Measurements from ENCODE around the gene LDAH.

Gene LDAH

GRCh38 chr2:20682167-20682920 lies 140.6 kb downstream of the LDAH start:
- DNase-seq (ENCODE audit: low spot score), result no peak

GRCh38 chr2:20680744-20681375 lies 142.0 kb downstream of the LDAH start:
- no peak for DNase-seq (ENCODE audit: low spot score)

GRCh38 chr2:20678780-20679179 lies 144.1 kb downstream of the LDAH start:
- DNase-seq (ENCODE audit: low spot score), result no peak

DNA sequence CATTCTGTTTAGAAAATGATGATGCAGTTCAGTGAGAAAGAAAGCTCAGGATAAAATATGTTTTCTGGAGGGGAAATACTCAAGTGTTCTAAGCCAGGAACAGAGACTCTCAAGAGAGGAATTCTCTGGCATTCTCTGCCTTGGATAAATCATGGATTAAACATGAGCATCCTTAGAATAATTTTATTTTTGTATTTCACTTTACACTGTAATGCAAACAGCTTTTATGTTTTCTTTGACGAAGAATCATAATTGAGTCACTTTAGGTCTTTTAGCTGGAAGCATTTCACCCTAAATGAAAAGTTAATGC lies 144.9 kb downstream of the LDAH start:
- no peak for DNase-seq (ENCODE audit: low spot score)

- no peak for DNase-seq (ENCODE audit: low spot score)
These were observed 145.4 kb downstream of the LDAH start for GRCh38 chr2:20677301-20678085.

DNA sequence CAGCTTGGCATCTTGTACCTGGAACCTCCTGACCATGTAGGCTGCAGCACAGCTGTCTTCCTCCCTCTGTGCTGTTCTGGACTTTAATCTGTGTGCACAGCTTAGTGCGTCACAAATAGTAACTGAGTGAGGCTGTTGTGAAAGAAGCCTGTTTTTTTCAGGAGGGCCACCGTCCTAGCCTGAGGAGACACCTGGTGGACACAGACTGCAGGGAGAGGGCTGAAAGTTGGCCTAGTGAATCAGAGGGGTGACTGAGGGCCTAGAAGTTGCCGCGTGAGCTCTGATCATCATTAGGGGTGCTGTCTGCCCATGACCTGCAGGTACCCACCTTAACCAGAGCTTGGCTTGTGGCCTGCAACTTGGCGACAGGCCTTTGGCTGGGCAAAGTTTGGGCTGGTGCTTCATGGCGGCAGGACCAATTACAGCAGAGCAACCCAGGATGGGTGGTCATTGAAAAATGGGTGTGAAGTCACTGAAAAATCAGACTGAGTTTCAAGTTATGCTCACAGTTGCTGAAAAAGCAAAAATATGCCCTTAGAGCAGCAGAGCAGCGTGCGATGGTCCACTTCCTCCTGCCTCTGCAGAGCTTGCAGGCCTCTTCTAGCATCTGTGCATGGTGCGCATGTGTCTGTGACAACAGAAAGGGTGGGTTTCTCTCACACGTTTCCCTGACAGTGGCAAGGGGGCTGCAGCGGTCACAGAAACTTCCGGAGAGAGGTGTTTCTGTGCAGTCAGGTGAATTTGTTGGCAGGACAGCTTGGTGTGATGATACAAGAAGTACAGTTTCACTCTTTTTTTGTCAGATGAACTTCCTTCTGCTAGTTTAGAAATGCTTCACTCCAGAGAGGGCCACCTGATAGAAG lies 146.3 kb downstream of the LDAH start:
- no peak for DNase-seq (ENCODE audit: low spot score)

DNA sequence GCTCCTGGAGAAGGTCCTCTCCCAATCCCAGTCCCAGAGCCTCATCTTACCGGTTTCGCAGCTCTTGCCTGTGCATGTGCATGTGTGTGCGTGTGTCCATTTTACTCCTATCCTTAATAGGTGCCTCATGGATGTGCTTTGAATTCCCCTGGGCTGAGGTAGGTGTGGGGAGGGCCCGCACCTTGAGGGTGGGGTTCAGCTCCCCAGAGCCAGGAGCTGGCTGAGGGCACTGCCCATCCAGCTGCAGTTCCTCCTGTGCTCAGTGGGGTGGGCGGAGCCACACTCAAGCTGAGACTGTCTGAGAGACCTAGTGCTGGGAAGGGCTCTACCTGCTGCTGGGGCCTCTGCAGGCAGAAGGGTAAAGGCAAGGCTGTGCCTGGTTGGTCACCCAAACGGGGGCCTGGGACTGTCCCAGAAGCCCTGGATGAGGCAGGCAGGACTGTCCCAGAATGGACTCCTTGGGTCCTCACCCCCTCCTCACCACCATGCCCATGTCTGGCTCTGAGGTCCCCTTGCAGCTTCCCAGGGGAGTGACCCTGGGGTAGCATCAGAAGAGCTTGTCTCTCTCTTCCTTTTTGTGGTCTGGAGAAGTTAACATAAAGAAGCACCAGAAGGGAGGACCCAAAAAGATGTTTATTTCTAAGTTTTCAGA lies 147.1 kb downstream of the LDAH start:
- peak; percentile 31 for DNase-seq (ENCODE audit: low spot score)

DNA sequence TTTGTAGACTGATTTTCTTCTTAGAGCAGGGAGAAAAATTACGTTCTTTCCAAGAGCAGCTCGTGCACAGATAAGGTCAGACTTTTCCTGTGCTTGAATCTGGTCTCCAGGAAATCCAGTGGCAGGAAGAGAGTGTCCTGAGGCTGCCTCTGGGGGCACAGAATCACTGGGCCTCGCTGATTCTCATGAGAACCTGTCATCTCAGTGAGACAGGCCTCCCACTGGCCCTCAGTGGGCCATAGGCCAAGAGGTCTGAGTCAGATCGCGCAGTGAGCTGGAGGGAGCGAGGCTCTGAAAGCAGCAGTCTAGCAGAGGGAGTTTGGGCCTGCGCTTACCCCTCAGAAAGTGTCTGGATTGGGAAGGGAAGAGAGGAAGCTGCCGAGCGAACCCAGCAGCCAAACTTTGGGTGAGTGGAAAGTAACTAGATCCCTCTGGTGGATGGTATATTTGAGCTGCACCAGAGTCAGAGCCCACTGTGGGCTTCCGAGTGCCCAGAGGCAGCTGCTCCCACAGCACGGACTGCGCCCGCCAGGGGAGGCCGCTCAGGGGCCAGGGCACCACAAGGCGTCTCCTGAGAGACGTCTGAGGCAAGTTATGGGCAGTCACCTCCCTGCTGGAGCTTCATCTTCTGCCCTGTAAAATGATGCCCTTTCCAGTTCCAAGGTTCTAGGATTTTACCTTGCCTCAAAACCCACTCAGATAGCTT lies 147.8 kb downstream of the LDAH start:
- peak; percentile 89 for DNase-seq (ENCODE audit: low spot score)

GRCh38 chr2:20674309-20674965 lies 148.5 kb downstream of the LDAH start:
- DNase-seq (ENCODE audit: low spot score), result no peak

DNA sequence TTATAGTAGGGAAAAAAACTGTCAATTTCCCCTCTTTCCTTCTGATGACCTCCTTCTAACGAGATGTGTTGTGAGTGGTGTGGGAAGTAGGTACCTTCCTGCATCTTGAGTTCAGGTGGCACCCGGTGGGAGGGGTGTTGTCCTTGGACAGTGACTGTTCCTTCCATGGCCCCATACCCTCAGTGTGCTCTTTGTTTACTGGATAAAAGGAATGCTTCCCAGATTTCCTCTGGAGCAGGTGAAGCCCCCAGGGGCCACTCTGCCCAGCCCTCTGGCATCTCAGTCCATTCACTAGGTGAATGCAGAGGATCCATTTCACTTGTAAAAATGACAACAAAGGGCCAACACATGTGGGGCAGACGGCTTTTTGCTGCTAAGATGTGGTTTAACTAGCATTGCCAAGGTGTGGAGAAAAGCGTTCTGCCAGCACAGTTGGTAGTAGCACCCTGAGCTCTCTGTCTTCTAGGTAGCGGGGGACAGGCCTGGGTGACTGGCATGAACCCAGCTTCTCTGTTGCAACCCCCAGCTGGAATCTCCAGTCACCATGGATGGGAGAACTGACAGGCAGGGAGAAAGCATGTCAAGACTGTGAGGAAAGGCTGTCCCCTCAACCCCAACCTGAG lies 149.1 kb downstream of the LDAH start:
- DNase-seq (ENCODE audit: low spot score), result no peak

- DNase-seq (ENCODE audit: low spot score), result no peak
These were observed 150.5 kb downstream of the LDAH start for GRCh38 chr2:20672201-20672951.

GRCh38 chr2:20671736-20672080 lies 151.2 kb downstream of the LDAH start:
- no peak for DNase-seq (ENCODE audit: low spot score)

GRCh38 chr2:20671036-20671735 lies 151.7 kb downstream of the LDAH start:
- no peak for DNase-seq (ENCODE audit: low spot score)

DNA sequence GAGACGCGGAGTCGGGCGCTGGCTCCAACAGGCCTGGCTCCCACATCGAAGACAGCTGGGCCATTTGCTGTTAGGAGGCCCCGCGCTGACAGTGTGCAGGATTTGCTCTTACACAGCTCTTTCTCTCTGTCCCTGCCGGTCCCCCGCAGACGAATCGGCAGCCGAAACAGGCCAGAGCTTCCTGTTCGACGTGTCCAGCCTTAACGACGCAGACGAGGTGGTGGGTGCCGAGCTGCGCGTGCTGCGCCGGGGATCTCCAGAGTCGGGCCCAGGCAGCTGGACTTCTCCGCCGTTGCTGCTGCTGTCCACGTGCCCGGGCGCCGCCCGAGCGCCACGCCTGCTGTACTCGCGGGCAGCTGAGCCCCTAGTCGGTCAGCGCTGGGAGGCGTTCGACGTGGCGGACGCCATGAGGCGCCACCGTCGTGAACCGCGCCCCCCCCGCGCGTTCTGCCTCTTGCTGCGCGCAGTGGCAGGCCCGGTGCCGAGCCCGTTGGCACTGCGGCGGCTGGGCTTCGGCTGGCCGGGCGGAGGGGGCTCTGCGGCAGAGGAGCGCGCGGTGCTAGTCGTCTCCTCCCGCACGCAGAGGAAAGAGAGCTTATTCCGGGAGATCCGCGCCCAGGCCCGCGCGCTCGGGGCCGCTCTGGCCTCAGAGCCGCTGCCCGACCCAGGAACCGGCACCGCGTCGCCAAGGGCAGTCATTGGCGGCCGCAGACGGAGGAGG lies 152.4 kb downstream of the LDAH start:
- no peak for DNase-seq (ENCODE audit: low spot score)

GRCh38 chr2:20669562-20670314 lies 153.2 kb downstream of the LDAH start:
- no peak for DNase-seq (ENCODE audit: low spot score)

DNA sequence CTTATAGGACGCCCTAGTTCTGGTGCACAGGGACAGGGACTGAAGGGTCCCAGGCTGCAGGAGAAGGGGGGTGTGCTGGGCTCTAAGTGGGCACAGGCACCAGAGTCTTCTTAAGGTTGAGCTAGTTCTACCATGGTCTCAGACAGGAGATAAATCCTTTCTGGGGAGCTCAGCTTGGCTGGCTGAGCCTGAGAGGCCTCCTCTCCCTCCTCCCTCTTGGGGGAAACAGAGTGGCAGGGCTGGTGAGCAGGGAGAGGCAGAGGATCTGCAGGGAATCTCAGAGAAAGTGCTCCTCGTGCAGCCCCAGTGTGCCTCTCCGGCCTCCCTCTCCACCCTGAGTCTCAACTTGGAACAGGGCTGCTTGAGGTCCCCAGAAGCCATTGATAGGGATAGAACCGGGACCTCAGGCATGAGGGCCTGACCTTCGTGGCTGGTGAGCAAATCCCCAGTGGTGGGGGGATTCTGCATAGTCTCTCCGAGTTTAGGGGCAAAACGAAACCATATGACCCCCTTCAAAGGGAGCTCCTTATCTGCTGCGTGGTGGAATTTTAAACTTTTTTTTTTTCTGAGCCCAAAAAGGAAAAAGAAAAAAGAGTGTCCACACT lies 153.9 kb downstream of the LDAH start:
- DNase-seq (ENCODE audit: low spot score), result no peak

GRCh38 chr2:20668451-20668850 lies 154.4 kb downstream of the LDAH start:
- no peak for DNase-seq (ENCODE audit: low spot score)
